NCI-H128 (cell line): ENCODE results near the gene CD63.

ENCODE experiments used
- DNase-seq: peaks from one replicate; lab custom pipeline; 2025; ENCODE audit not compliant: unreplicated experiment; lab: John Stamatoyannopoulos, UW

CD63 gene

GRCh38 chr12:55722948-55723347, 5.9 kb downstream of the CD63 start:
- DNase-seq, result no peak

GRCh38 chr12:55721601-55722213, 7.1 kb downstream of the CD63 start:
- DNase-seq, result no peak

GRCh38 chr12:55720894-55721444, 7.8 kb downstream of the CD63 start:
- DNase-seq, result no peak

- DNase-seq, result no peak
These were observed 8.7 kb downstream of the CD63 start, which contains the start of gene RDH5 for GRCh38 chr12:55720071-55720564. RDH5 (plus strand) TSS chr12:55720393; CDS start chr12:55721185, 792 bp downstream.

- no peak for DNase-seq
These were observed 9.4 kb downstream of the CD63 start for GRCh38 chr12:55719371-55719770.

- DNase-seq, result no peak
These were observed 10.1 kb downstream of the CD63 start for GRCh38 chr12:55718624-55719275.

- DNase-seq, result no peak
These were observed 10.8 kb downstream of the CD63 start for GRCh38 chr12:55718015-55718414.

- DNase-seq, result no peak
These were observed 11.5 kb downstream of the CD63 start for GRCh38 chr12:55717011-55718007.

- DNase-seq, result no peak
These were observed 12.2 kb downstream of the CD63 start for GRCh38 chr12:55716582-55716957.

- DNase-seq, result peak; percentile 90
These were observed 12.8 kb downstream of the CD63 start, which contains the start of gene BLOC1S1 for GRCh38 chr12:55715833-55716581. BLOC1S1 (plus strand) TSS chr12:55716046; CDS start chr12:55716052, 6 bp downstream.

GRCh38 chr12:55715169-55715764, 13.5 kb downstream of the CD63 start:
- DNase-seq, result no peak

GRCh38 chr12:55713721-55714120, 15.1 kb downstream of the CD63 start:
- DNase-seq, result no peak

- DNase-seq, result no peak
These were observed 16.0 kb downstream of the CD63 start for GRCh38 chr12:55712700-55713415.

- no peak for DNase-seq
These were observed 16.8 kb downstream of the CD63 start for GRCh38 chr12:55711786-55712553.

- no peak for DNase-seq
These were observed 20.0 kb downstream of the CD63 start for GRCh38 chr12:55708695-55709233.

- peak; percentile 46 for DNase-seq
These were observed 20.7 kb downstream of the CD63 start, which contains the start of gene ITGA7 for GRCh38 chr12:55707841-55708694. ITGA7 (minus strand) TSS chr12:55707904; CDS start chr12:55707682, 222 bp downstream.

- DNase-seq, result no peak
These were observed 21.6 kb downstream of the CD63 start for GRCh38 chr12:55707219-55707671.
